IMR-90 (cell line): Measurements from ENCODE around the gene TYW5. TPM values are rescaled to one million over a fixed set of nuclear protein-coding genes. Genes with fewer than 3 reads are reported as not detected.

Experiments used
- ATAC-seq: fragments of 200-7000 bp; cut with Tn5 transposase; 2 replicates; pipeline ENCODE4 v1.9.1; 2020; ENCODE audit warnings: low read depth, mild to moderate bottlenecking, moderate library complexity
- BruUV-seq: library from RNA; stranded (reverse); fragments of 400-500 nt; replicated peaks from 2 replicates; lab custom pipeline; 2021; lab: Mats Ljungman, UMichigan
- CTCF ChIA-PET: fragments of 300-600 bp; formaldehyde crosslinking; extraction: SDS; loops from one replicate; lab custom pipeline; 2021; ENCODE audit warnings: antibody characterized with exemption; lab: Yijun Ruan, JAX
- POLR2A ChIA-PET: fragments of 300-600 bp; sonication (Branson Sonifier 250); formaldehyde crosslinking; loops from one replicate; lab custom pipeline; 2022; ENCODE audit warnings: antibody characterized with exemption; ENCODE audit not compliant: unreplicated experiment; lab: Charles Lee
- DNase-seq: peaks from one replicate; pipeline ENCODE4 v3.0.0; 2013
- H2AFZ ChIP-seq: replicated peaks from 2 replicates; pipeline ENCODE3; 2013; ENCODE audit warnings: low read length, mild to moderate bottlenecking; ENCODE audit not compliant: poor library complexity
- H2AK5ac ChIP-seq: 2 replicates; pipeline ENCODE4 v1.6.1; 2013; ENCODE audit warnings: low read depth, low read length, inconsistent platforms
- H2AK9ac ChIP-seq: replicated peaks from 2 replicates; pipeline ENCODE3; 2013; ENCODE audit warnings: mild to moderate bottlenecking, low read depth, low read length, moderate library complexity; ENCODE audit not compliant: poor library complexity
- H2BK120ac ChIP-seq: 2 replicates; pipeline ENCODE4 v1.6.1; 2013; ENCODE audit warnings: low read depth, low read length, inconsistent platforms
- H2BK15ac ChIP-seq: 3 replicates; pipeline ENCODE4 v1.6.1; 2013; ENCODE audit warnings: low read depth, low read length, inconsistent platforms
- H2BK20ac ChIP-seq: 2 replicates; pipeline ENCODE4 v1.6.1; 2013; ENCODE audit warnings: low read depth, mild to moderate bottlenecking, inconsistent platforms, low read length, moderate library complexity
- H2BK5ac ChIP-seq: 2 replicates; pipeline ENCODE4 v1.6.1; 2013; ENCODE audit warnings: mild to moderate bottlenecking, low read depth, low read length, inconsistent platforms; ENCODE audit not compliant: poor library complexity, severe bottlenecking
- H3K14ac ChIP-seq: replicated peaks from 2 replicates; pipeline ENCODE4 v1.6.1; 2013; ENCODE audit warnings: low read depth, low read length, inconsistent platforms
- H3K18ac ChIP-seq: 2 replicates; pipeline ENCODE4 v1.6.1; 2013; ENCODE audit warnings: low read depth, low read length, control low read depth
- H3K23ac ChIP-seq: 2 replicates; pipeline ENCODE4 v1.6.1; 2013; ENCODE audit warnings: low read depth, low read length, inconsistent platforms
- H3K27ac ChIP-seq: 2 replicates; pipeline ENCODE4 v1.5.1; 2013; ENCODE audit warnings: mild to moderate bottlenecking, control low read depth, low read length; ENCODE audit not compliant: insufficient read depth
- H3K27me3 ChIP-seq: 2 replicates; pipeline ENCODE4 v1.6.1; 2013; ENCODE audit warnings: low read length; ENCODE audit not compliant: control insufficient read depth, insufficient read depth
- H3K36me3 ChIP-seq: 2 replicates; pipeline ENCODE4 v1.6.1; 2013; ENCODE audit warnings: low read length, mixed read lengths; ENCODE audit not compliant: control insufficient read depth, insufficient read depth
- H3K4ac ChIP-seq: 2 replicates; pipeline ENCODE4 v1.6.1; 2013; ENCODE audit warnings: low read depth, low read length, inconsistent platforms
- H3K4me1 ChIP-seq: 2 replicates; pipeline ENCODE4 v1.6.1; 2013; ENCODE audit warnings: low read length, mixed read lengths; ENCODE audit not compliant: control insufficient read depth, insufficient read depth
- H3K4me2 ChIP-seq: 2 replicates; pipeline ENCODE4 v1.6.1; 2013; ENCODE audit warnings: low read depth, mild to moderate bottlenecking, control low read depth, low read length, moderate library complexity
- H3K4me3 ChIP-seq: 2 replicates; pipeline ENCODE4 v1.5.1; 2013; ENCODE audit warnings: low read depth, mild to moderate bottlenecking, control low read depth, low read length, moderate library complexity; ENCODE audit not compliant: insufficient read depth
- H3K56ac ChIP-seq: 2 replicates; pipeline ENCODE4 v1.6.1; 2013; ENCODE audit warnings: low read length, inconsistent platforms; ENCODE audit not compliant: insufficient read depth; ENCODE audit errors: extremely low read depth
- H3K79me1 ChIP-seq, 2 experiments: 2 replicates each; pipeline ENCODE4 v1.6.1; 2013; ENCODE audit warnings: low read length in 2 of 2, inconsistent platforms in 1 of 2, low read depth in 1 of 2
- H3K9ac ChIP-seq: 2 replicates; pipeline ENCODE4 v1.6.1; 2013; ENCODE audit warnings: low read depth, low read length, control low read depth
- H3K9me1 ChIP-seq: 2 replicates; pipeline ENCODE4 v1.6.1; 2013; ENCODE audit warnings: low read length, inconsistent platforms; ENCODE audit not compliant: insufficient read depth
- H3K9me3 ChIP-seq: 2 replicates; pipeline ENCODE4 v1.6.1; 2013; ENCODE audit warnings: low read length; ENCODE audit not compliant: control insufficient read depth, insufficient read depth
- H4K20me1 ChIP-seq: 2 replicates; pipeline ENCODE4 v1.6.1; 2013; ENCODE audit warnings: low read length, inconsistent platforms; ENCODE audit not compliant: insufficient read depth
- H4K5ac ChIP-seq: 2 replicates; pipeline ENCODE4 v1.6.1; 2013; ENCODE audit warnings: mild to moderate bottlenecking, low read depth, low read length, control low read depth
- H4K8ac ChIP-seq, 2 experiments: 2 replicates each; pipeline ENCODE4 v1.6.1; 2013; ENCODE audit warnings: low read depth in 2 of 2, low read length in 2 of 2, control low read depth in 1 of 2, inconsistent platforms in 1 of 2
- H4K91ac ChIP-seq: 2 replicates; pipeline ENCODE4 v1.6.1; 2013; ENCODE audit warnings: low read depth, low read length, inconsistent platforms; ENCODE audit not compliant: insufficient read depth
- BHLHE40 ChIP-seq: fragments of 150-350 bp; IDR thresholded peaks from 2 replicates; pipeline ENCODE4 v1.6.1; 2016; ENCODE audit warnings: mild to moderate bottlenecking, low read depth, low read length
- CEBPB ChIP-seq: IDR thresholded peaks from 2 replicates; pipeline ENCODE4 v1.6.1; 2012; ENCODE audit warnings: low read depth, low read length, improper control_type of control experiment
- CHD1 ChIP-seq: IDR thresholded peaks from 2 replicates; pipeline ENCODE4 v1.6.1; 2012; ENCODE audit warnings: low read depth, low read length, improper control_type of control experiment
- ELK1 ChIP-seq: fragments of 150-350 bp; IDR thresholded peaks from 2 replicates; pipeline ENCODE4 v1.6.1; 2016; ENCODE audit warnings: low read depth, mild to moderate bottlenecking, low read length, moderate library complexity, borderline replicate concordance
- FOS ChIP-seq: fragments of 150-350 bp; IDR thresholded peaks from 2 replicates; pipeline ENCODE4 v1.6.1; 2016; ENCODE audit warnings: low read depth, low read length
- MAFK ChIP-seq: IDR thresholded peaks from 2 replicates; pipeline ENCODE4 v1.6.1; 2012; ENCODE audit warnings: low read depth, low read length, improper control_type of control experiment
- MAZ ChIP-seq: IDR thresholded peaks from 2 replicates; pipeline ENCODE4 v1.6.1; 2012; ENCODE audit warnings: low read depth, mild to moderate bottlenecking, low read length, improper control_type of control experiment, moderate library complexity, borderline replicate concordance
- MXI1 ChIP-seq: IDR thresholded peaks from 2 replicates; pipeline ENCODE4 v1.6.1; 2012; ENCODE audit warnings: low read depth, mild to moderate bottlenecking, low read length, moderate library complexity, borderline replicate concordance
- NFE2L2 ChIP-seq: fragments of 150-350 bp; IDR thresholded peaks from 2 replicates; pipeline ENCODE4 v1.6.1; 2016; ENCODE audit warnings: low read depth, mild to moderate bottlenecking, low read length
- POLR2A ChIP-seq: IDR thresholded peaks from 2 replicates; pipeline ENCODE4 v1.6.1; 2012; ENCODE audit warnings: mild to moderate bottlenecking, low read depth, low read length
- RAD21 ChIP-seq: IDR thresholded peaks from 2 replicates; pipeline ENCODE4 v1.6.1; 2012; ENCODE audit warnings: low read length, improper control_type of control experiment
- RCOR1 ChIP-seq: IDR thresholded peaks from 2 replicates; pipeline ENCODE4 v1.6.1; 2012; ENCODE audit warnings: mild to moderate bottlenecking, low read length, improper control_type of control experiment; ENCODE audit not compliant: insufficient replicate concordance
- RFX5 ChIP-seq: IDR thresholded peaks from 2 replicates; pipeline ENCODE4 v1.8.0; 2012; ENCODE audit warnings: low read depth, mild to moderate bottlenecking, low read length, moderate library complexity
- SMC3 ChIP-seq: fragments of 150-350 bp; IDR thresholded peaks from 2 replicates; pipeline ENCODE4 v1.6.1; 2016; ENCODE audit warnings: low read depth, mild to moderate bottlenecking, antibody characterized with exemption, low read length, moderate library complexity
- WGBS, 2 experiments: methylation state at CpG; one replicate each; pipeline versions ENCODE4 v1.1.5 to v1.1.7; 2013; ENCODE audit warnings: missing lambda C conversion rate in 2 of 2; ENCODE audit not compliant: insufficient read length in 1 of 2; ENCODE audit errors: extremely low coverage in 2 of 2; 5-methylcytosine and 5-hydroxymethylcytosine counted together
- dilution Hi-C: fragments of 300-500 bp; cut with HindIII; formaldehyde crosslinking; loops from one replicate; pipeline ENCODE4 v1.14.3; 2018; ENCODE audit warnings: low sequenced_read_pairs; ENCODE audit not compliant: unreplicated experiment
- in situ Hi-C: fragments of 300-500 bp; cut with MboI; formaldehyde crosslinking; loops from 3 replicates; pipeline ENCODE4 v1.14.3; 2019; ENCODE audit warnings: low sequenced_read_pairs, inconsistent platforms, mixed read lengths
- intact Hi-C: fragments of 100-400 bp; cut with micrococcal nuclease; formaldehyde crosslinking; loops from 2 replicates; pipeline ENCODE4 v1.10.0; 2022
- polyA plus RNA-seq, 3 experiments: library from polyadenylated mRNA; depleted of rRNA; stranded (reverse); fragments of >200 nt; gene quantifications; 2 replicates each; pipeline ENCODE4 v1.2.3, GENCODE V29; 2012; ENCODE audit warnings: low replicate concordance in 1 of 3
- total RNA-seq: library from RNA; depleted of rRNA; stranded (reverse); fragments of >200 nt; gene quantifications from 2 replicates; pipeline ENCODE4 v1.2.3, GENCODE V29; 2012
- TF ChIP-seq, protein P1 (sequence below): fragments of 150-350 bp; IDR thresholded peaks from 2 replicates; pipeline ENCODE4 v1.6.1; 2017; ENCODE audit warnings: mild to moderate bottlenecking, antibody characterized with exemption, low read length, low read depth
- TF ChIP-seq, protein P2 (sequence below): conservative IDR thresholded peaks from 2 replicates; pipeline ENCODE4 v1.5.1; 2012; ENCODE audit warnings: mild to moderate bottlenecking, low read depth, low read length, improper control_type of control experiment

Gene TYW5
- total and polyA plus RNA-seq, 2 of the 4 experiments (the other 2 are of a cell fraction), result 3.8 to 4.0 TPM

DNA sequence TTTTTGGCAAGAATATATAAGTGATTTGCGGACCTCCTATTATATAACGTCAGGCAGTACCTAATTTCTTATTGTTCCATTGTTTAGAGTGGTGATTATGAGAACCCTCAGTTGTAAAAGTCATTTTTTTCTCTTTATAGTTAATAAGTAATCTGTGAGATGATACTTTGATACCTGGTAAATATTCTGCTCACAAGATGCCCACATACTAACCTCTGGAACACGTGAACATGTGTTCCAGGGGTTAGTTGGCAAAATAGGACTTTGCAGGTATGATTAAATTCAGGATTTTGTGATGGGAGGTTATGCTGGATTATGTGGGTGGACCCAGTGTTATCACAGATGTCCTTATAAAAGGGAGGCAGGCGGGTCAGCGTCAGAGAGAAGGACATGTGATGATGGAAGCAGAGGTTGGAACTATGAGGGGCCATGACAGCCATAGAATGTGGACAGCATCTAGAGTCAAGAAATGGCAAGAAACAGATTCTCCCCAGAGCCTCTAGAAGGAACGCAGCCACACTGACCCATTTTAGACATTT lies 16.9 kb upstream of the TYW5 start:
- BruUV-seq, result no TSS peak
- Histone ChIP-seq H3K18ac (no peak overlapping the region), H3K56ac (no peak overlapping the region), H3K9ac (no peak overlapping the region), H2AK5ac (no peak overlapping the region), H3K4me2 (no peak overlapping the region), H3K4me3 (no peak overlapping the region), H3K27ac (no peak overlapping the region), H2BK20ac (no peak overlapping the region), H4K20me1 (no peaks in the 10 kb centered on the region), H2BK120ac (no peak overlapping the region), H2BK15ac (no peak overlapping the region), H3K23ac (no peak overlapping the region), H3K9me3 (no peaks in the 10 kb centered on the region), H4K5ac (no peak overlapping the region), H3K4ac (no peak overlapping the region), H3K14ac (no peak overlapping the region), H3K79me1 (no peaks in the 10 kb centered on the region), H3K36me3 (no peaks in the 10 kb centered on the region), H3K4me1 (no peaks in the 10 kb centered on the region; the same call in 1 of the 2 replicates), H2AK9ac (no peak overlapping the region), H4K8ac (no peak overlapping the region), H4K91ac (no peak overlapping the region), H3K9me1 (no peaks in the 10 kb centered on the region), H2AFZ (no peak overlapping the region), H2BK5ac (no peak overlapping the region), H3K27me3 (no peaks in the 10 kb centered on the region)
- ChIA-PET POLR2A (no interaction called here), CTCF (no interaction called here)
- dilution Hi-C loops (no loop called here), intact Hi-C loops (loop anchor here (10.0 kb wide), 1 partner anchor 603 kb away; no protein-coding TSS in a partner anchor), in situ Hi-C loops (loop anchor here (10.0 kb wide), 1 partner anchor 733 kb away; no protein-coding TSS in a partner anchor)
- 100% methylated on average over 1 of the region's 6 CpGs; no CpG with 5 or more reads in 1 of the 2 experiments for WGBS, 2 experiments
- ATAC-seq (no peak), DNase-seq (no peak)
- TF ChIP-seq, protein P1, sequence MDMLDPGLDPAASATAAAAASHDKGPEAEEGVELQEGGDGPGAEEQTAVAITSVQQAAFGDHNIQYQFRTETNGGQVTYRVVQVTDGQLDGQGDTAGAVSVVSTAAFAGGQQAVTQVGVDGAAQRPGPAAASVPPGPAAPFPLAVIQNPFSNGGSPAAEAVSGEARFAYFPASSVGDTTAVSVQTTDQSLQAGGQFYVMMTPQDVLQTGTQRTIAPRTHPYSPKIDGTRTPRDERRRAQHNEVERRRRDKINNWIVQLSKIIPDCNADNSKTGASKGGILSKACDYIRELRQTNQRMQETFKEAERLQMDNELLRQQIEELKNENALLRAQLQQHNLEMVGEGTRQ, result no peak
- TF ChIP-seq MAFK (no peak), RFX5 (no peak), CEBPB (no peak), BHLHE40 (no peak), RAD21 (no peak), MAZ (no peak), RCOR1 (no peak), FOS (no peak), NFE2L2 (no peak), ELK1 (no peak), POLR2A (no peak), CHD1 (no peak), SMC3 (no peak), MXI1 (no peak)
- TF ChIP-seq, protein P2, sequence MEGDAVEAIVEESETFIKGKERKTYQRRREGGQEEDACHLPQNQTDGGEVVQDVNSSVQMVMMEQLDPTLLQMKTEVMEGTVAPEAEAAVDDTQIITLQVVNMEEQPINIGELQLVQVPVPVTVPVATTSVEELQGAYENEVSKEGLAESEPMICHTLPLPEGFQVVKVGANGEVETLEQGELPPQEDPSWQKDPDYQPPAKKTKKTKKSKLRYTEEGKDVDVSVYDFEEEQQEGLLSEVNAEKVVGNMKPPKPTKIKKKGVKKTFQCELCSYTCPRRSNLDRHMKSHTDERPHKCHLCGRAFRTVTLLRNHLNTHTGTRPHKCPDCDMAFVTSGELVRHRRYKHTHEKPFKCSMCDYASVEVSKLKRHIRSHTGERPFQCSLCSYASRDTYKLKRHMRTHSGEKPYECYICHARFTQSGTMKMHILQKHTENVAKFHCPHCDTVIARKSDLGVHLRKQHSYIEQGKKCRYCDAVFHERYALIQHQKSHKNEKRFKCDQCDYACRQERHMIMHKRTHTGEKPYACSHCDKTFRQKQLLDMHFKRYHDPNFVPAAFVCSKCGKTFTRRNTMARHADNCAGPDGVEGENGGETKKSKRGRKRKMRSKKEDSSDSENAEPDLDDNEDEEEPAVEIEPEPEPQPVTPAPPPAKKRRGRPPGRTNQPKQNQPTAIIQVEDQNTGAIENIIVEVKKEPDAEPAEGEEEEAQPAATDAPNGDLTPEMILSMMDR, result no peak
